NCI-H2029 treated with DMSO at 0.1 percent for 48 hours (cell line): ENCODE data around the gene SPEN.
"Not testable (repeated sequence)": the region's sequence is repeated elsewhere in the genome, so short reads cannot be mapped to it uniquely, and the experiment has no call there.

ENCODE experiments used
- DNase-seq: peaks from one replicate; lab custom pipeline; 2025; lab: John Stamatoyannopoulos, UW

The SPEN gene

DNA sequence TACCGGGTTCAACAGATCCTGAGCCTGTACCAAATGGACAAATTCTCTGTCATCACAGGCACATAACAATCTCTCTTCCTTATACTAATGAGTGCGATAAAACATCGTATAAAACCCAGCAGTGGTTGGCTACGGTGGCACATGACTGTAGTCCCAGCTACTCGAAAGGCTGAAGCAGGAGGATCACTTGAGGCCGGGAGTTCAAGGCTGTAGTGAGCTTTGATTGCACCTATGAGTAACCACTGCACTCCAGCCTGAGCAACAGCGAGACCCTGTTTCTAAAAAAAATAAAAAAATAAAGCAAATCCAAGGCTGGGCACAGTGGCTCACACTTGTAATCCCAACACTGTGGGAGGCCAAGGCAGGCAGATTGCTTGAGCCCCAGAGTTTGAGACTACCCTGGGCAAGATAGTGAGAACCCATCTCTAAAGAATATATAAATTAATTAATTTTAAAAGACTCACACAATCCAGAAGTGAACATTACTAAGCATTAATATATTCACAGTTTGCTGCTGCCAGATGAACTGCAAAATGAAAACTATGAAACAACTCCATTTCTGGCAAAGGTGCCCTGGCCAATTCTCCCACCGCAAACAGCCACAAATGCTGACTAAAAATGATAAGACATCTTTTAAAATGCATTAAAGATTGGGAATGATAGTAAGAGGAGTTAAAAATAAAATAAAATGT lies 115.3 kb downstream of the SPEN start:
- no peak for DNase-seq

DNA sequence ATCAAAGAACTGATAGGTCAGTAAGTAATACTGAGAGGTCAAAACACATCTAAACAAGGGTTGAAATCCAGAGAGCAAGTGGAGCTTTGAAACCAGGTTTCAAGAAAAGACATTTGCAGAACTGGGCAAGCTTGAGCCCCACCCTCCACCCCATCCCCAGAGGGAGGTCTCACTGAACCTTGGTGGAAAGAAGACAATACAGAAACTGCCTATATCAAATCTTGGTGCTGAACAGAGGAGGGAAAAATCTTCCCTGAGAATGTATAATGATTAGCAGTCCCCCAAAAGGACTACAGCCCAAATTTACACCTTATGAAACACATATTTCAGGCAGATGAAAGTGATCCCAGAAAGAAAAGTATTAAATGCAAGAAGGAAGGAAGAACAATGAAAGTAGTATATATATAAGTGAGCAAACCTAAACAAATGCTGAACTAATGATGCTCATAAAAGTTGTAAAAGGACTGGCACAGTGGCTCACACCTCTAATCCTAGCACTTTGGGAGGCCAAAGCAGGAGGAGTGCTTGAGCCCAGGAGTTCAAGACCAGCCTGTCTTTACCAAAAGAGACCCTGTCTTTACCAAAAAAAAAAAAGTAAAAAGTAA lies 116.0 kb downstream of the SPEN start:
- DNase-seq: no peak

DNA sequence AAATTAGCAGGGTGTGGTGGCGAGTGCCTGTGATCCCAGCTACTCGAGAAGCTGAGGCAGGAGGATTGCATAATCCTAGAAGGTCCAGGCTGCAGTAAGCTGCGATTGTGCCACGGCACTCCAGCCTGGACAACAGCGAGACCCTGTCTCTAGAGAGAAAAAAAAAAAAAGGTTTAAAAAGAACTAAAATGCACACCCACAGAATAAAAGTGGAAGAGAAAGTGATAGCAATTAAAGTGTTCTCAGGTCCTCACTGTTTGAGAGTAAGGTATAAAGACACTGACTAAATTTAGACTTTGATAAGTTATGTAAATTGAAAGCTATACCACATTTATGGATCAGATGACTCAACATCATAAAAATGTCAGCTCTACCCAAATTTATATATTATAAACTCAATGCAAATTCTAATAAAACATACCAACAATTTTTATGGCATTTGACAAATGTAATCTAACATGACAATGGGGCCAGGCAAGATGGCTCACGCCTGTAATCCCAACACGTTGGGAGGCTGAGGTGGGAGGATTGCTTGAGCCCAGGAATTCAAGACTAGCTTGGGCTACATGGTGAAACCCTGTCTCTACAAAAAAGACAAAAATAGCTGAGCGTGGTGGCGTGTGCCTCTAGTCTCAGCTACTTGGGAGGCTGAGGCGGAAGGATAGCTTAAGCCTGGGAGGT lies 116.6 kb downstream of the SPEN start:
- DNase-seq: no peak

DNA sequence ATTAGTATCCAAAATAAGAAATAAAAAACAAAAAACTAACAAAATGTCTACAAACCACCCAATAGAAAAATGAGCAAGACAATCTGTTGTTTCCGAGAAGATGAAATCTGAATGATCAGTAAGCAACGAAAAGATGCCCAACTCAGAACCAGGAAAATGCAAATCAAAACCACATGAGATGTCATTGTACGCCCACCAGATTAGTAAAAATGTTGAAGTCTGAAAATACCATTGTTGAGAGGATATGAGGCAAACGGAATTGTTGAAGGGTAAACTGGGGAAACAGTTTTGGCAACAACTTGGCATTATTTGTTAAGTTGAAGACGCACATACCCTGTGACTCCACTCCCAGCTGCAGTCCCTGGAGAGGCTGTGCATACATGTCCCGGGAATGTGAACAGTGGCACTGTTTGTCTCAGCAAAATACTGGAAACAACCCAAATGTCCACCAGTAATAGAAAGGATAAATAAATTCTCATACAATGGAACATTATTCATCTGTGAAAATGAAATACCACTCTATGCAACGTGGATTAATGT lies 117.8 kb downstream of the SPEN start:
- no peak for DNase-seq

DNA sequence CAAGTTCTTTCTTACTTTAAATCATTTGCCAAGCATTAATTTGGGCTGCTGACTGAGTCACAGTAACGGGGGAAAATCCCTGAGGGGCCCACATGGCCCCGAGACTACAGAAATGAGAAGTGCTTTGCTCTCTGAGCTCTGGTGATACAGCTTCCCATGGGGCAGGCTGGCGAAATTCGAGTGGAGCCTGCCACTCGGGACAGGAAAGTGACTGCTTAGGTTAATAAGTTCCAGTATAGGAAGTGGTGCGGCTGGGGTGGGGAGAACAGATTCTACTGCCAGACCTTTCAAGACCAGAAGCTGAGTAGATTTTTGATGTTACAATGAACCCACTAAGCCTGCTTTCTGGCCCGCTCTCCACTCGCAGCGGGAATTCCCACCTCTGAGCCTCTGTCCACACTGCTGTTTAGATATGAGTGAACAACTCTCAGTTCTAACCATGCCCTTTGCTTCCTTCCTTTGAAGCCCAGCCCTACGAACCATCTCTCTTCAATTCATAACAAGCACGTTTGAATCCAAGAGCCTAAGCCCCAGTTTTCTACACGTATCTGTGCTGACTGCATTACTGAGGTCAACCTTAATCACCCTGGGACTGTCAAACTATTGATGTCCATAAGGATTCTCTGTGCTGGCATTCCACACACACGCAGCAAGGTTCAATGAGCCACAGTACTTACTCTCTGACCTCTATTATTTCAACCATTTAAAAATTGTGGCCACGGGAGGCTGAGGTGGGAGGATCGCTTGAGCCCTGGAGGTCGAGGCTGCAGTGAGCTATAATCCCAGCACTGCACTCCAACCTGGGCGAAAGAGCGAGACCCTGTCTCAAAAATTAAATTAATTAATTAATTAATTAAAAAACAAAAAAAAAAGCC lies 118.8 kb downstream of the SPEN start:
- DNase-seq: no peak

DNA sequence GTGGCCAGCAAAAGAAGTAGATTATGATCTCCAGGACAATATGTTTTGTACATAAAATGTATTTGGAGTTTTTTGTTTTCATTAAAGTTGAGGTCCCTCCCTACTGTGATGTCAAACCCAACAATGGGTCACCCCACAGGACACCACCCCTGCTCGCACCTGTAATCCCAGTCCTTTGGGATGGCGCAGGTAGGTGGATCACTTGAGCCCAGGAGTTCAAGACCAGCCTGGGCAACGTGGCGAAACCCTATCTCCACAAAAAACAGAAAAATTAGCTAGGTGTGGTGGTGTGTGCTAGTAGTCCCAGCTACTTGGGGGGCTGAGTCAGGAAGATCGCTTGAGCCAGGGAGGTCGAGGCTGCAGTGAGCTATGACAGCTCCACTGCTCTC lies 119.4 kb downstream of the SPEN start:
- no peak for DNase-seq

DNA sequence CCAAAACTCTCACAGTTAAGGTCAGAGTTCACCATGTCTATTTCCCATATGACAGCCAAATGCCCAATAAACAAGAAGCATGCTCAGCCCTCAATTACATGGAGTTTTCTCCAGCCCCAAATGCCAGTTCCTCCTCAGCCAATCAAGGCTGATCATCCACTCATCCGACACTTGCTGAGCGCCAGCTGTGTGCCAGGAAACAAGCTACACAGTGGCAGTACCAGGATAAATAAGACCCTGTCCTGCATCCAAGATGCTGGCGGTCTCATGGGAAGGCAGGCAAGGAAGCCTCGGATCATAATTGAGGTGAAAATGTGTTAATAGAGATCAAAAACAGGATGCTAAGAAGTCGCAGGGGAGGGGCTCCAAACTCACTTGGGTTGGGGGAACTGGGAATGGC lies 120.7 kb downstream of the SPEN start:
- DNase-seq: no peak

DNA sequence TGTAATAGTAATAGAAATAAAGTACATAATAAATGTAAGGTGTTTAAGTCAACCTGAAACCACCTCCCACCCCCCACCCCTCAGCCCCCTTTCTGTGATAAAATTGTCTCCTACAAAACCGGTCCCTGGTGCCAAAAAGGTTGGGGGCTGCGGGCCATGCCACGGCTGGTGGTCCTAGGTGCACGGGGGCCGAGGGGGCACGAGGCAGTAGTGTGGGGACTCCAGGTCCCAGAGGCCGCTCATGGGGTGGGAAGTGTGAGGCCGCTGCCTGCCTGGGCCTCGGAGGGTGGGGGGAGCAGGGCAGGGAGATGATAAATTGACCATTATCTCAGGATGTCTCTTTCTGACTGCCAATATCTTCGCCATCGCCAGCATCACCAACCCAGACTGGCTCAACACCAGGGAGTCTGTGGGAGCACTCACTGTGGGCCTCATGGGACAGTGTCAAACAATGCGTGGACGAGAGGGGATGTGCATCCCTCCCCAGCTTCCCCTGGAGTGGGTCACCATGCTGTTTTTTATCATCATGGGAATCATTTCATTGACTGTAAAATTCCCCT lies 121.9 kb downstream of the SPEN start:
- DNase-seq: no peak

DNA sequence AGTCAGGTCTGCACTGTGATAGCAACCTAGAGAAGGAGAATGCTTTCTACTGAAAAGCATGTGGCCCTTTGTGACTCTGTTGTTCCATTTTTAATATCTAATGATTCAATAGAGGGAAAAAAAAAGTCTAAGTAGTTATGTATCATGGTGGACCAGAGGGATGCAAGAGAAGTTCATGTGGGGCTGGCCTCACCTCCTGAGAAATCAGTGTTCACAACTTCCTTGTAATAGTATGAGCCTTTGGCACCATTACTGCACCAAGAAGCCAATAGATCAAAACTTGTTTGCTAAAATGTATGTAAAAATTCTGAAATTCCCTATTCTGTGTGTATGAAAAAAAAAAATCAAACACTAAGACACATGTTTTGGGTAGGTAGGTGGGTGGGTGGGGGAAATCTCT lies 123.4 kb downstream of the SPEN start:
- DNase-seq: no peak

DNA sequence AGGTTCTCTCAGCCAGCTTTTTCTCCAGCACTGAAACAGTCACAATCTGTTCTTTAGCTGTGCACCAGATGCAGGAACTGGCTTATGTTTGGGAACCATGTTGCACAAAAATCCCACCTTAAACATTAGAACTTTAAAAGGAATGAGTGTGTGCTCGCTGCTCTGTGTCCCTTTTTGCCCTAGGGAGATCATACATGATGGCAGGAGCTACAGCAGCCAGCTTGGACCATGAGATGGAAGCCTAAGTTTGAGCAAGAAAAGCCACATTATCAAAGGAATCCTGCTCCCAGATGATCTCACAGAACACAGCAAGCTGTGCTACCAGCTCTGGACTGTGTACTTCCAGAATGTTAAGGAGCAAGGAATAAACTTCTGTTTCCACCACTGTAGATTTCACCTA lies 124.9 kb downstream of the SPEN start:
- no peak for DNase-seq

DNA sequence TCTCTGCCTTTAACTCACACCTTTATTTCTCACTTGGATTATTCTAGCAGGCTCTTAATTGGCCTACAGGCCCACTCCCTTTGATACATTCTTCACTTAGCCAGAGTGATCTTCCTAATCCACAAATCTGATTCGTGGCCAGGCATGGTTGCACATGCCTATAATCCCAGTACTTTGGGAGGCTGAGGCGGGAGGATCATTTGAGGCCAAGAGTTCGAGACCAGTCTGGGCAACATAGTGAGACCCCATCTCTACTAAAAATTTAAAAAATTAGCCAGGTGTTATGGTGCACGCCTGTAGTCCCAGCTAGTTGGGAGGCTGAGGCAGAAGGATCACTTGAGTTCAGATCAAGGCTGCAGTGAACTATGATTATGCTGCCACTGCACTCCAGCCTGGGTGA lies 126.3 kb downstream of the SPEN start:
- DNase-seq: no peak

DNA sequence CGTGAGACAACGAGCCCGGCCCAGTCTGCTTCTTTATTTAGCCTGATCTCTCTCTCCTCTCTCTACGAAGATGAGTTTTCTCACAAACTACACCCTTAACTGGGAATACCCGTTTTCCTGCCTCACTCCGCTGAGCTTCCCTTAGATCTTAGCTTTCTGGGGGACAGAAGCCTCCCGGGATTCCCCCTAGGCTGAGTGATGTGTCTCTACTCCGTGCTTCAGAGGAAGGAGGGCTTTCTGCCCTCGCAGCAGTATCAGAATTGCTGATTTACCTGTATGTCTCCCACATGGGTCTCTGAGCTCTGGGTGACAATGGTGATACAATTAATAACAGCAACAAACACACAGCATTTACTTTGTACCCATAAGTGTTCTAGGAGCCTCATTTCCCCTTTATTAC lies 127.3 kb downstream of the SPEN start:
- DNase-seq: no peak

DNA sequence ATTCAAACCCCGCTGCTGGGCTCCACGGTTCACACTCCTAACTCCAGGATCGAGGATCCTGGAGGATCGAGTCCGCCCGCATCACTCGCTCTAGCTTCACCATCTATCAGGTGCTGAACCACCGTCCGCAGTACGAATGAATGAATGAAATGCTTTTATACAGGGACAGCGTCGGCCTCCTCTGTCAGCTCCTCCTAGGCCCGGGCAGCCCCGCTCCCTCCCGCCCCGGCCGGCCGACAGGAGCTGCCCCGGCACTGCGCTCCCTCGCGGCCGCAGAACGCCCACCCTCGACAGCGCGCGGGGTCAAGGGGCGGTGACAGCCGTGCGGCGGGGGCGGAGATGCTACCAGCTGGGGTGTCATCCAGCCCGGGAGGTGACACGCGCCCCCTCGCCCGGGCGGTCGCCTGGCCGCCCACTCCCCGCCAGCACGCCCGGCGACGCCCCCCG lies 127.9 kb downstream of the SPEN start:
- DNase-seq: no peak

DNA sequence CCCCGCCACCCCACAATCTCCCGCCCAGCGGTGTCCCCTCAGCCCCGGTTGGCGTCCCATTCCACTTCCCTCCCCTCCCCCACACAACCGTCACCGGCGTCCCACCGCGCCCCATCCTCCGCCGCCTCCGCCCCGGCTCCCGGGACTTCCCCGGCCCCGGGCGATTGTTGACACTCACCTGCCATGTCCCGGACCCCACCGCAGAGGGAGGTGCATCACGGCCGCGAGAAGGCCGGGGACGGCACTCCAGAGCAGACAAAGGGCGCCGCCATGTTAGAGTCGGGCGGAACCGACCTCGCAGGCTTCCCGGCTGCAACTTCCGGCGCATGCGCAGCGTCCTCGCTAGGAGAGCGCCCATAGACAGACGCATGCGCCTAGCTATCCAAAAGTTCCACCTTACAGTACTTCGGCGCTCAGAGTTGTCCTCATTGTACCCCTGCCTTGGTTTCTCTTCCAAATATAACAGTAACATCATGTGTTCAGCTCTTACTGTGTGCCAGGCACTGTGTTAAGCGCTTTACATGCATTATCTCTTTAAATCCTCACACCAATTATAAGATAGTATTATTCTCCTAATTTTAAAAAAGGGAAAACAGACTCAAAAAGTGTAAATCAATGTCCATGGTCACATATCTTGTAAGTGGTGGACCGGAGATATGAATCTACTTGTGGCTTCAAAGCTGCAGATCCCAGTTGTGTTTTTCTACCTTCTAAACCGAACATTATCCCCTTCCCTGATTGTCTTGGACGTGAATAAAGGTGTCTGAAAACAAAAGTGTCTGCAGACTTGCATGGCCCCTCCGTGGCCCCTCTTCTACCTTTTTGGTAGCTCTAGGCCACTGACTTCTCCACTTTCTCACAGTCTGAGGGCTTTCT lies 128.5 kb downstream of the SPEN start, which contains the start of gene ZBTB17:
TSS of gene ZBTB17 (minus strand) at position 297 of the 876 bp plus-strand sequence. CDS start 27,606 bp downstream, outside the sequence.
- DNase-seq: peak; percentile 77

DNA sequence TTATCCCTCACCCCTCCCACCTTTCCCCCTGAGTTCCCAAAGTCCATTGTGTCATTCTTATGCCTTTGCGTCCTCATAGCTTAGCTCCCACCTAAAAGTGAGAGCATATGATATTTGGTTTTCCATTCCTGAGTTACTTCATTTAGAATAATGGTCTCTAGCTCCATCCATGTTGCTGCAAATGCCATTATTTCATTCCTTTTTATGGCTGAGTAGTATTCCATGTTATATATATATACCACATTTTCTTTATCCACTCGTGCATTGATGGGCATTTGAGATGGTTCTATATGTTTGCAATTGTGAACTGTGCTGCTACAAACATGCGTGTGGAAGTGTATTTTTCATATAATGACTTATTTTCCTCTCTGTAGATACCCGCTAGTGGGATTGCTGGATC lies 130.4 kb downstream of the SPEN start:
- not testable (repeated sequence) for DNase-seq

DNA sequence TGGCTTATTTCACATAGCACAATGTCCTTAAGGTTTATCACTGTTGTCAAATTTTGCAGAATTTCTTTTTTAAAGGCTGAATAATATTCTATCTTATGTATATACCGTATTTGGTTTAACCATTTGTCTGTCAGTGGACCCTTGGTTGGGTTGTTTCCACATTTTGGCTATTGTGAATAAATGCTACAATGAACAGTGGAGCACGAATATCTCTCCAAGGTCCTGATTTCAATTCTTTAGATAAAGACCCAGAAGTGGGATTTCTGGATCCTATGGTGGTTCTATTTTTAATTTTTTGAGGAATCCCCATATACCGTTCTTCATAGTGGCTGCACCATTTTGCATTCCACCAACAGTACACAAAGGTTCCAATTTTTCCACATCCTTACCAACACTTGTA lies 134.2 kb downstream of the SPEN start:
- no peak for DNase-seq

DNA sequence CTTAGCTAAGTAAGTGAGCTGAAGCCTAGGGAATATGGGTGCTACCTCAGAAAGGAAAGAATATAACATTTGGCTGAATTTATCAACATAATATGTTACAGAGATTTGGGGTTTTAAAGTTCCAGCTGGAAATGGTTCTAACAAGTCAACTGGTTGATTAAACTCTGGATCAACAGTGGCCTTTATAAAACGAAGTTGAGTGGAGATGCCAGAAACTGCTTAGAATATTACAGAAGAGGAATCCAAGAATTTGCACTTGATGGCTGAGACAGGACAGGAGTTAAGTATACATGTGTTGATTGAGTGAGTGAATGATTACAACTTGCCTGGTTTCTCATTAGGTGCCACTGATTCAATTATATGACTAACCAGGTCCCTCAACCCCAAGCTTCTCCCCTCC lies 135.8 kb downstream of the SPEN start:
- no peak for DNase-seq

DNA sequence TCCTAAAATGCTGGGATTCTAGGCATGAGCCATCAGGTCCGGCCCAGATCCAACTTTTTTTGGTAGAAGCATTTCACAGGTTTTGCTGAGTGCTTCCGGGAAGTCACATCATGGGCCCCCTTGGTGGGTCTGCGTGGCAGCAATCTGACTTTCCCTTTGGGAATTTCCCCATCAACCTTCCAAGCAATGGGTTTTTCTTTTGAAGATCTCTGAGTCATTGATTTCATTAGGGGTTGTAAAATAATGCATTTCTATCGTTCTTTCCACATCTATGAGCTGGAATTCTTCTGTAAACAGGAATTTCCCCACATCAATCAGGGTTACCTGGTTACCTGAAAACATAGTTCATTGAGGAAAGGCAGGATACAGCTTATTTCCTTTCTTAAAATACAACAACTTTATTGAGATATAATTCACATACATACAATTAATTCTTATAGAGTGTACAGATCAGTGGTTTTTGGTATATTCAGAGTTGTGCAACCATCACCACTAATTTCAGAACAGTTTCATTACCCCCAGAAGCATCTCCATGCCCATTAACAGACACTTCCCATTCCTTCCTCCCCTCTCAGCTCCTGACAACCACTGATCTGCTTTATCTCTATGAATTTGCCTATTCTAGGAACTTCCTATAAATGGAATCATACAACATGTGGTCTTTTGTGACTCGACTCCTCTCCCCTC lies 138.2 kb downstream of the SPEN start:
- no peak for DNase-seq

DNA sequence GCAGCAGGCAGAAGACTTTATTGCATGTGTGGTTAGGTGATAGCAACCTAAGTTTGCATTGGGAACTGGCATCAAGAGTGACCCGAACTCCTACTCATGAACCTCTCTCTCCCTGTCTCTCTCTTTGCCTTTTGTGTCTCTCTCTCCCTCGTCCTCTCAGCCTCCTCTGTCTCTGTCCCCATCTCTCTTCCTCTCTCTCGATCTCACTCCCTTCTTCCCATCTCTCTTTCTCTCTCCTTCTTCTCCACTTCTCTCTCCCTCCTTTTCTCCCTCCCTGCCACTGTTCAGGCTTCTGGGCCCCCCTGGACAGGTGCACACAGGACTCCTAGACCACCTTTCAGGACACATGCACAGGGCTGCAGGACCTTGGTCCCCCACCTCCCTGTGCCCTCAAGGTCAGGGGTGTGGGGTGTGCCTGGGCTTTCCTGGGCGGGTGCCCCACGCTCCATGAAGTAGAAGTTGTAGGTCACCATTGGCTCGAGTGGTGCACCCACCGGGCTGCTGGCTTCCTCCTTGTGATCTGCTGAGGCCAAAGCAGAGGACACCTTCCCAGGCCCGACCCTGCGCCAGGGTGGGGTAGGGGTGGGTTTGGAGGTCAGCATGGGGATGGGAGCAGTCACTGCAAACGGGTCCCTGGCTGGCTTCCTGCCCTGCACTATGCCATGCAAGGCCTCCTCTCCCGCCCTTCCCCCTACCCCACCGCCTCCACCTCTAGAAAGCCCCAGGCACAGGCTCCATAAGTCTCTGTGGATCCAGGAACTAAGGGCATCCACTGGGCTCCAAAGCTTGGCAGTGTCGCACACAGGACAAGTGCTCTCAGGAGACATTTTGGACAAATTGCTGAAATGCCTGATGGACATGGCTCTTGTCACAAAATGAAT lies 141.6 kb downstream of the SPEN start:
- DNase-seq: no peak
